HepG2 (cell line): ENCODE measurements around the gene SLC25A45. TPM values are rescaled to one million over a fixed set of nuclear protein-coding genes. Genes with fewer than 3 reads are reported as not detected.

Experiments used
- FOXJ3 ChIP-seq: sonication (generic); formaldehyde crosslinking; IDR thresholded peaks from 2 replicates; pipeline ENCODE4 v1.4.0; 2020; ENCODE audit warnings: missing genetic modification reagents, mild to moderate bottlenecking, borderline replicate concordance
- GPBP1L1 ChIP-seq: sonication (generic); formaldehyde crosslinking; IDR thresholded peaks from 2 replicates; pipeline ENCODE4 v1.5.0; 2020; ENCODE audit warnings: mild to moderate bottlenecking, missing genetic modification reagents
- HNF1B ChIP-seq: sonication (generic); formaldehyde crosslinking; IDR thresholded peaks from 2 replicates; pipeline ENCODE4 v1.5.1; 2020; ENCODE audit warnings: mild to moderate bottlenecking, moderate library complexity, missing genetic modification reagents
- HOXA3 ChIP-seq: sonication (generic); formaldehyde crosslinking; IDR thresholded peaks from 2 replicates; pipeline ENCODE4 v1.5.0; 2020; ENCODE audit warnings: missing genetic modification reagents
- POLR2G ChIP-seq: fragments of 200-400 bp; formaldehyde crosslinking; IDR thresholded peaks from 2 replicates; pipeline ENCODE4 v1.6.1; 2018; ENCODE audit warnings: mild to moderate bottlenecking, low read depth, low read length, moderate library complexity
- THYN1 ChIP-seq: sonication (generic); formaldehyde crosslinking; IDR thresholded peaks from 2 replicates; pipeline ENCODE4 v1.8.1; 2023; ENCODE audit warnings: low read depth, mild to moderate bottlenecking, moderate library complexity, missing genetic modification reagents, borderline replicate concordance
- ZNF143 ChIP-seq: sonication (generic); formaldehyde crosslinking; IDR thresholded peaks from 2 replicates; pipeline ENCODE4 v1.4.0; 2020; ENCODE audit warnings: missing genetic modification reagents
- ZNF382 ChIP-seq: sonication (generic); formaldehyde crosslinking; IDR thresholded peaks from 2 replicates; pipeline ENCODE4 v1.5.0; 2020; ENCODE audit warnings: missing genetic modification reagents, mild to moderate bottlenecking, borderline replicate concordance
- ZNF672 ChIP-seq: sonication (generic); formaldehyde crosslinking; IDR thresholded peaks from 2 replicates; pipeline ENCODE4 v1.8.1; 2022; ENCODE audit warnings: missing genetic modification reagents
- polyA plus RNA-seq, 8 experiments: library from polyadenylated mRNA; depleted of rRNA in 3 of 8; stranded (reverse) in 7 of 8; unstranded in 1 of 8; fragments of >200 nt; fragmentation: Illumina TruSeq in 4 of 8; extraction: Trizol in 4 of 8; gene quantifications; 2 replicates each; pipeline versions ENCODE4 v1.2.1 to v1.2.3, GENCODE V29; 2011 to 2016; ENCODE audit warnings: low read depth in 4 of 8, missing spikeins in 1 of 8, mixed read lengths in 1 of 8; ENCODE audit not compliant: insufficient read depth in 1 of 8
- total RNA-seq, 5 experiments: library from RNA; depleted of rRNA; stranded (reverse); fragments of >200 nt; fragmentation: Illumina TruSeq; extraction: Trizol; gene quantifications; 2 replicates each; pipeline ENCODE4 v1.2.3, GENCODE V29; 2016; ENCODE audit warnings: low read depth in 1 of 5
- TF ChIP-seq, protein P1 (sequence below): sonication (generic); formaldehyde crosslinking; conservative IDR thresholded peaks from 2 replicates; pipeline ENCODE4 v1.4.0; 2020; ENCODE audit warnings: missing genetic modification reagents
- TF ChIP-seq, protein P2 (sequence below): sonication (generic); formaldehyde crosslinking; IDR thresholded peaks from 2 replicates; pipeline ENCODE4 v1.4.0; 2020; ENCODE audit warnings: missing genetic modification reagents
- TF ChIP-seq, protein P3 (sequence below): sonication (generic); formaldehyde crosslinking; IDR thresholded peaks from 2 replicates; pipeline ENCODE4 v1.4.0; 2020; ENCODE audit warnings: missing genetic modification reagents

Gene SLC25A45
- total and polyA plus RNA-seq, 2 of the 13 experiments (the other 11 are each of a cell fraction or from before 2014, with no cell fraction given), result 1.2 to 3.4 TPM

- TF ChIP-seq POLR2G, result peak; percentile 85
- no peak; the same call in 1 of the 2 replicates for TF ChIP-seq ZNF143 (CRISPR knock-in tag)
- TF ChIP-seq, protein P1, sequence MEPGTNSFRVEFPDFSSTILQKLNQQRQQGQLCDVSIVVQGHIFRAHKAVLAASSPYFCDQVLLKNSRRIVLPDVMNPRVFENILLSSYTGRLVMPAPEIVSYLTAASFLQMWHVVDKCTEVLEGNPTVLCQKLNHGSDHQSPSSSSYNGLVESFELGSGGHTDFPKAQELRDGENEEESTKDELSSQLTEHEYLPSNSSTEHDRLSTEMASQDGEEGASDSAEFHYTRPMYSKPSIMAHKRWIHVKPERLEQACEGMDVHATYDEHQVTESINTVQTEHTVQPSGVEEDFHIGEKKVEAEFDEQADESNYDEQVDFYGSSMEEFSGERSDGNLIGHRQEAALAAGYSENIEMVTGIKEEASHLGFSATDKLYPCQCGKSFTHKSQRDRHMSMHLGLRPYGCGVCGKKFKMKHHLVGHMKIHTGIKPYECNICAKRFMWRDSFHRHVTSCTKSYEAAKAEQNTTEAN, result peak; percentile 66; the same call in 1 of the 2 replicates
- TF ChIP-seq, protein P2, sequence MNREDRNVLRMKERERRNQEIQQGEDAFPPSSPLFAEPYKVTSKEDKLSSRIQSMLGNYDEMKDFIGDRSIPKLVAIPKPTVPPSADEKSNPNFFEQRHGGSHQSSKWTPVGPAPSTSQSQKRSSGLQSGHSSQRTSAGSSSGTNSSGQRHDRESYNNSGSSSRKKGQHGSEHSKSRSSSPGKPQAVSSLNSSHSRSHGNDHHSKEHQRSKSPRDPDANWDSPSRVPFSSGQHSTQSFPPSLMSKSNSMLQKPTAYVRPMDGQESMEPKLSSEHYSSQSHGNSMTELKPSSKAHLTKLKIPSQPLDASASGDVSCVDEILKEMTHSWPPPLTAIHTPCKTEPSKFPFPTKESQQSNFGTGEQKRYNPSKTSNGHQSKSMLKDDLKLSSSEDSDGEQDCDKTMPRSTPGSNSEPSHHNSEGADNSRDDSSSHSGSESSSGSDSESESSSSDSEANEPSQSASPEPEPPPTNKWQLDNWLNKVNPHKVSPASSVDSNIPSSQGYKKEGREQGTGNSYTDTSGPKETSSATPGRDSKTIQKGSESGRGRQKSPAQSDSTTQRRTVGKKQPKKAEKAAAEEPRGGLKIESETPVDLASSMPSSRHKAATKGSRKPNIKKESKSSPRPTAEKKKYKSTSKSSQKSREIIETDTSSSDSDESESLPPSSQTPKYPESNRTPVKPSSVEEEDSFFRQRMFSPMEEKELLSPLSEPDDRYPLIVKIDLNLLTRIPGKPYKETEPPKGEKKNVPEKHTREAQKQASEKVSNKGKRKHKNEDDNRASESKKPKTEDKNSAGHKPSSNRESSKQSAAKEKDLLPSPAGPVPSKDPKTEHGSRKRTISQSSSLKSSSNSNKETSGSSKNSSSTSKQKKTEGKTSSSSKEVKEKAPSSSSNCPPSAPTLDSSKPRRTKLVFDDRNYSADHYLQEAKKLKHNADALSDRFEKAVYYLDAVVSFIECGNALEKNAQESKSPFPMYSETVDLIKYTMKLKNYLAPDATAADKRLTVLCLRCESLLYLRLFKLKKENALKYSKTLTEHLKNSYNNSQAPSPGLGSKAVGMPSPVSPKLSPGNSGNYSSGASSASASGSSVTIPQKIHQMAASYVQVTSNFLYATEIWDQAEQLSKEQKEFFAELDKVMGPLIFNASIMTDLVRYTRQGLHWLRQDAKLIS, result peak; percentile 16
- TF ChIP-seq HNF1B (CRISPR knock-in tag), result peak; percentile 60; the same call in 1 of the 2 replicates
- no peak for TF ChIP-seq ZNF382 (CRISPR knock-in tag)
- peak; percentile 79 for TF ChIP-seq HOXA3 (CRISPR knock-in tag)
- no peak for TF ChIP-seq ZNF672 (CRISPR knock-in tag)
- no peak for TF ChIP-seq THYN1
- peak; percentile 46; the same call in 1 of the 2 replicates for TF ChIP-seq FOXJ3
- TF ChIP-seq, protein P3, sequence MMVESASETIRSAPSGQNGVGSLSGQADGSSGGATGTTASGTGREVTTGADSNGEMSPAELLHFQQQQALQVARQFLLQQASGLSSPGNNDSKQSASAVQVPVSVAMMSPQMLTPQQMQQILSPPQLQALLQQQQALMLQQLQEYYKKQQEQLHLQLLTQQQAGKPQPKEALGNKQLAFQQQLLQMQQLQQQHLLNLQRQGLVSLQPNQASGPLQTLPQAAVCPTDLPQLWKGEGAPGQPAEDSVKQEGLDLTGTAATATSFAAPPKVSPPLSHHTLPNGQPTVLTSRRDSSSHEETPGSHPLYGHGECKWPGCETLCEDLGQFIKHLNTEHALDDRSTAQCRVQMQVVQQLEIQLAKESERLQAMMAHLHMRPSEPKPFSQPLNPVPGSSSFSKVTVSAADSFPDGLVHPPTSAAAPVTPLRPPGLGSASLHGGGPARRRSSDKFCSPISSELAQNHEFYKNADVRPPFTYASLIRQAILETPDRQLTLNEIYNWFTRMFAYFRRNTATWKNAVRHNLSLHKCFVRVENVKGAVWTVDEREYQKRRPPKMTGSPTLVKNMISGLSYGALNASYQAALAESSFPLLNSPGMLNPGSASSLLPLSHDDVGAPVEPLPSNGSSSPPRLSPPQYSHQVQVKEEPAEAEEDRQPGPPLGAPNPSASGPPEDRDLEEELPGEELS, result peak; percentile 55; the same call in 1 of the 2 replicates
- no peak for TF ChIP-seq GPBP1L1 (CRISPR knock-in tag)
These were observed 38.7 kb upstream of the SLC25A45 start (continued) for GRCh38 chr11:65420979-65421793.
